IMR-90 (cell line): Measurements from ENCODE around the gene ZSCAN18. TPM values are rescaled to one million over a fixed set of nuclear protein-coding genes. Genes with fewer than 3 reads are reported as not detected.

Source experiments
- ATAC-seq: fragments of 200-7000 bp; cut with Tn5 transposase; 2 replicates; pipeline ENCODE4 v1.9.1; 2020; ENCODE audit warnings: low read depth, mild to moderate bottlenecking, moderate library complexity
- BruUV-seq: library from RNA; stranded (reverse); fragments of 400-500 nt; replicated peaks from 2 replicates; lab custom pipeline; 2021; lab: Mats Ljungman, UMichigan
- CTCF ChIA-PET: fragments of 300-600 bp; formaldehyde crosslinking; extraction: SDS; loops from one replicate; lab custom pipeline; 2021; ENCODE audit warnings: antibody characterized with exemption; lab: Yijun Ruan, JAX
- POLR2A ChIA-PET: fragments of 300-600 bp; sonication (Branson Sonifier 250); formaldehyde crosslinking; loops from one replicate; lab custom pipeline; 2022; ENCODE audit warnings: antibody characterized with exemption; ENCODE audit not compliant: unreplicated experiment; lab: Charles Lee
- DNase-seq: peaks from one replicate; pipeline ENCODE4 v3.0.0; 2013
- H2AFZ ChIP-seq: replicated peaks from 2 replicates; pipeline ENCODE3; 2013; ENCODE audit warnings: low read length, mild to moderate bottlenecking; ENCODE audit not compliant: poor library complexity
- H2AK5ac ChIP-seq: 2 replicates; pipeline ENCODE4 v1.6.1; 2013; ENCODE audit warnings: low read depth, low read length, inconsistent platforms
- H2AK9ac ChIP-seq: replicated peaks from 2 replicates; pipeline ENCODE3; 2013; ENCODE audit warnings: mild to moderate bottlenecking, low read depth, low read length, moderate library complexity; ENCODE audit not compliant: poor library complexity
- H2BK120ac ChIP-seq: 2 replicates; pipeline ENCODE4 v1.6.1; 2013; ENCODE audit warnings: low read depth, low read length, inconsistent platforms
- H2BK15ac ChIP-seq: 3 replicates; pipeline ENCODE4 v1.6.1; 2013; ENCODE audit warnings: low read depth, low read length, inconsistent platforms
- H2BK20ac ChIP-seq: 2 replicates; pipeline ENCODE4 v1.6.1; 2013; ENCODE audit warnings: low read depth, mild to moderate bottlenecking, inconsistent platforms, low read length, moderate library complexity
- H2BK5ac ChIP-seq: 2 replicates; pipeline ENCODE4 v1.6.1; 2013; ENCODE audit warnings: mild to moderate bottlenecking, low read depth, low read length, inconsistent platforms; ENCODE audit not compliant: poor library complexity, severe bottlenecking
- H3K14ac ChIP-seq: replicated peaks from 2 replicates; pipeline ENCODE4 v1.6.1; 2013; ENCODE audit warnings: low read depth, low read length, inconsistent platforms
- H3K18ac ChIP-seq: 2 replicates; pipeline ENCODE4 v1.6.1; 2013; ENCODE audit warnings: low read depth, low read length, control low read depth
- H3K23ac ChIP-seq: 2 replicates; pipeline ENCODE4 v1.6.1; 2013; ENCODE audit warnings: low read depth, low read length, inconsistent platforms
- H3K27ac ChIP-seq: 2 replicates; pipeline ENCODE4 v1.5.1; 2013; ENCODE audit warnings: mild to moderate bottlenecking, control low read depth, low read length; ENCODE audit not compliant: insufficient read depth
- H3K27me3 ChIP-seq: 2 replicates; pipeline ENCODE4 v1.6.1; 2013; ENCODE audit warnings: low read length; ENCODE audit not compliant: control insufficient read depth, insufficient read depth
- H3K36me3 ChIP-seq: 2 replicates; pipeline ENCODE4 v1.6.1; 2013; ENCODE audit warnings: low read length, mixed read lengths; ENCODE audit not compliant: control insufficient read depth, insufficient read depth
- H3K4ac ChIP-seq: 2 replicates; pipeline ENCODE4 v1.6.1; 2013; ENCODE audit warnings: low read depth, low read length, inconsistent platforms
- H3K4me1 ChIP-seq: 2 replicates; pipeline ENCODE4 v1.6.1; 2013; ENCODE audit warnings: low read length, mixed read lengths; ENCODE audit not compliant: control insufficient read depth, insufficient read depth
- H3K4me2 ChIP-seq: 2 replicates; pipeline ENCODE4 v1.6.1; 2013; ENCODE audit warnings: low read depth, mild to moderate bottlenecking, control low read depth, low read length, moderate library complexity
- H3K4me3 ChIP-seq: 2 replicates; pipeline ENCODE4 v1.5.1; 2013; ENCODE audit warnings: low read depth, mild to moderate bottlenecking, control low read depth, low read length, moderate library complexity; ENCODE audit not compliant: insufficient read depth
- H3K56ac ChIP-seq: 2 replicates; pipeline ENCODE4 v1.6.1; 2013; ENCODE audit warnings: low read length, inconsistent platforms; ENCODE audit not compliant: insufficient read depth; ENCODE audit errors: extremely low read depth
- H3K79me1 ChIP-seq, 2 experiments: 2 replicates each; pipeline ENCODE4 v1.6.1; 2013; ENCODE audit warnings: low read length in 2 of 2, inconsistent platforms in 1 of 2, low read depth in 1 of 2
- H3K9ac ChIP-seq: 2 replicates; pipeline ENCODE4 v1.6.1; 2013; ENCODE audit warnings: low read depth, low read length, control low read depth
- H3K9me1 ChIP-seq: 2 replicates; pipeline ENCODE4 v1.6.1; 2013; ENCODE audit warnings: low read length, inconsistent platforms; ENCODE audit not compliant: insufficient read depth
- H3K9me3 ChIP-seq: 2 replicates; pipeline ENCODE4 v1.6.1; 2013; ENCODE audit warnings: low read length; ENCODE audit not compliant: control insufficient read depth, insufficient read depth
- H4K20me1 ChIP-seq: 2 replicates; pipeline ENCODE4 v1.6.1; 2013; ENCODE audit warnings: low read length, inconsistent platforms; ENCODE audit not compliant: insufficient read depth
- H4K5ac ChIP-seq: 2 replicates; pipeline ENCODE4 v1.6.1; 2013; ENCODE audit warnings: mild to moderate bottlenecking, low read depth, low read length, control low read depth
- H4K8ac ChIP-seq, 2 experiments: 2 replicates each; pipeline ENCODE4 v1.6.1; 2013; ENCODE audit warnings: low read depth in 2 of 2, low read length in 2 of 2, control low read depth in 1 of 2, inconsistent platforms in 1 of 2
- H4K91ac ChIP-seq: 2 replicates; pipeline ENCODE4 v1.6.1; 2013; ENCODE audit warnings: low read depth, low read length, inconsistent platforms; ENCODE audit not compliant: insufficient read depth
- BHLHE40 ChIP-seq: fragments of 150-350 bp; IDR thresholded peaks from 2 replicates; pipeline ENCODE4 v1.6.1; 2016; ENCODE audit warnings: mild to moderate bottlenecking, low read depth, low read length
- CHD1 ChIP-seq: IDR thresholded peaks from 2 replicates; pipeline ENCODE4 v1.6.1; 2012; ENCODE audit warnings: low read depth, low read length, improper control_type of control experiment
- ELK1 ChIP-seq: fragments of 150-350 bp; IDR thresholded peaks from 2 replicates; pipeline ENCODE4 v1.6.1; 2016; ENCODE audit warnings: low read depth, mild to moderate bottlenecking, low read length, moderate library complexity, borderline replicate concordance
- FOS ChIP-seq: fragments of 150-350 bp; IDR thresholded peaks from 2 replicates; pipeline ENCODE4 v1.6.1; 2016; ENCODE audit warnings: low read depth, low read length
- MAFK ChIP-seq: IDR thresholded peaks from 2 replicates; pipeline ENCODE4 v1.6.1; 2012; ENCODE audit warnings: low read depth, low read length, improper control_type of control experiment
- MAZ ChIP-seq: IDR thresholded peaks from 2 replicates; pipeline ENCODE4 v1.6.1; 2012; ENCODE audit warnings: low read depth, mild to moderate bottlenecking, low read length, improper control_type of control experiment, moderate library complexity, borderline replicate concordance
- MXI1 ChIP-seq: IDR thresholded peaks from 2 replicates; pipeline ENCODE4 v1.6.1; 2012; ENCODE audit warnings: low read depth, mild to moderate bottlenecking, low read length, moderate library complexity, borderline replicate concordance
- NFE2L2 ChIP-seq: fragments of 150-350 bp; IDR thresholded peaks from 2 replicates; pipeline ENCODE4 v1.6.1; 2016; ENCODE audit warnings: low read depth, mild to moderate bottlenecking, low read length
- POLR2A ChIP-seq: IDR thresholded peaks from 2 replicates; pipeline ENCODE4 v1.6.1; 2012; ENCODE audit warnings: mild to moderate bottlenecking, low read depth, low read length
- RAD21 ChIP-seq: IDR thresholded peaks from 2 replicates; pipeline ENCODE4 v1.6.1; 2012; ENCODE audit warnings: low read length, improper control_type of control experiment
- RCOR1 ChIP-seq: IDR thresholded peaks from 2 replicates; pipeline ENCODE4 v1.6.1; 2012; ENCODE audit warnings: mild to moderate bottlenecking, low read length, improper control_type of control experiment; ENCODE audit not compliant: insufficient replicate concordance
- RFX5 ChIP-seq: IDR thresholded peaks from 2 replicates; pipeline ENCODE4 v1.8.0; 2012; ENCODE audit warnings: low read depth, mild to moderate bottlenecking, low read length, moderate library complexity
- SMC3 ChIP-seq: fragments of 150-350 bp; IDR thresholded peaks from 2 replicates; pipeline ENCODE4 v1.6.1; 2016; ENCODE audit warnings: low read depth, mild to moderate bottlenecking, antibody characterized with exemption, low read length, moderate library complexity
- WGBS, 2 experiments: methylation state at CpG; one replicate each; pipeline versions ENCODE4 v1.1.5 to v1.1.7; 2013; ENCODE audit warnings: missing lambda C conversion rate in 2 of 2; ENCODE audit not compliant: insufficient read length in 1 of 2; ENCODE audit errors: extremely low coverage in 2 of 2; 5-methylcytosine and 5-hydroxymethylcytosine counted together
- dilution Hi-C: fragments of 300-500 bp; cut with HindIII; formaldehyde crosslinking; loops from one replicate; pipeline ENCODE4 v1.14.3; 2018; ENCODE audit warnings: low sequenced_read_pairs; ENCODE audit not compliant: unreplicated experiment
- in situ Hi-C: fragments of 300-500 bp; cut with MboI; formaldehyde crosslinking; loops from 3 replicates; pipeline ENCODE4 v1.14.3; 2019; ENCODE audit warnings: low sequenced_read_pairs, inconsistent platforms, mixed read lengths
- intact Hi-C: fragments of 100-400 bp; cut with micrococcal nuclease; formaldehyde crosslinking; loops from 2 replicates; pipeline ENCODE4 v1.10.0; 2022
- polyA plus RNA-seq, 3 experiments: library from polyadenylated mRNA; depleted of rRNA; stranded (reverse); fragments of >200 nt; gene quantifications; 2 replicates each; pipeline ENCODE4 v1.2.3, GENCODE V29; 2012; ENCODE audit warnings: low replicate concordance in 1 of 3
- total RNA-seq: library from RNA; depleted of rRNA; stranded (reverse); fragments of >200 nt; gene quantifications from 2 replicates; pipeline ENCODE4 v1.2.3, GENCODE V29; 2012
- TF ChIP-seq, protein P1 (sequence below): conservative IDR thresholded peaks from 2 replicates; pipeline ENCODE4 v1.5.1; 2012; ENCODE audit warnings: mild to moderate bottlenecking, low read depth, low read length, improper control_type of control experiment
- TF ChIP-seq, protein P2 (sequence below): fragments of 150-350 bp; IDR thresholded peaks from 2 replicates; pipeline ENCODE4 v1.6.1; 2017; ENCODE audit warnings: mild to moderate bottlenecking, antibody characterized with exemption, low read length, low read depth

The ZSCAN18 gene
- total and polyA plus RNA-seq, 2 of the 4 experiments (the other 2 are of a cell fraction): 3.0 to 8.2 TPM

GRCh38 chr19:58059003-58059670, 38.9 kb downstream of the ZSCAN18 start, which contains the start of gene ZNF135:
Gene ZNF135, plus strand, starts transcription at chr19:58059282. Its CDS starts 721 bp downstream, at chr19:58060003.
- dilution Hi-C loops (no loop called here), in situ Hi-C loops (no loop called here)

More at GRCh38 chr19:58059003-58059670, 38.9 kb downstream of the ZSCAN18 start, which contains the start of gene ZNF135:
- H3K14ac ChIP-seq: no peak within 1 kb of the TSS; the same call in 1 of the 2 replicates
- ATAC-seq (peak; percentile 96), DNase-seq (peak; percentile 50)
- peak within 1 kb of the TSS; percentile 52 for H3K4me3 ChIP-seq
- H2BK20ac ChIP-seq: no peak within 1 kb of the TSS
- H3K4ac ChIP-seq: no peak within 1 kb of the TSS; the same call in 1 of the 2 replicates
- H2BK120ac ChIP-seq: no peak within 1 kb of the TSS
- H3K56ac ChIP-seq: no peak within 1 kb of the TSS
- H3K36me3 ChIP-seq: no peaks in the 10 kb centered on the region
- 0 out of 2 replicates have a peak, but pooled peaks cover 2% of the 10 kb centered on the region for H3K4me1 ChIP-seq
- peak within 1 kb of the TSS; percentile 74 for H3K23ac ChIP-seq
- peak within 1 kb of the TSS; percentile 56 for H3K27ac ChIP-seq
- H3K4me2 ChIP-seq: peak within 1 kb of the TSS; percentile 88
- H2AFZ ChIP-seq: peak within 1 kb of the TSS; percentile 93
- H2BK15ac ChIP-seq: no peak within 1 kb of the TSS
- H3K18ac ChIP-seq: 0 out of 2 replicates have a peak within 1 kb of the TSS, but pooled peaks have one; percentile 60
- peak within 1 kb of the TSS; percentile 96 for H4K5ac ChIP-seq
- peak within 1 kb of the TSS; percentile 50 for H3K9ac ChIP-seq
- TF ChIP-seq BHLHE40: no peak
- no peak for TF ChIP-seq MAZ
- TF ChIP-seq POLR2A: no peak
- TF ChIP-seq MAFK: no peak
- TF ChIP-seq CHD1: no peak
- no peak for TF ChIP-seq MXI1
- no peak for TF ChIP-seq RFX5
- TF ChIP-seq ELK1: no peak
- no peak for TF ChIP-seq SMC3
- TF ChIP-seq, protein P1, sequence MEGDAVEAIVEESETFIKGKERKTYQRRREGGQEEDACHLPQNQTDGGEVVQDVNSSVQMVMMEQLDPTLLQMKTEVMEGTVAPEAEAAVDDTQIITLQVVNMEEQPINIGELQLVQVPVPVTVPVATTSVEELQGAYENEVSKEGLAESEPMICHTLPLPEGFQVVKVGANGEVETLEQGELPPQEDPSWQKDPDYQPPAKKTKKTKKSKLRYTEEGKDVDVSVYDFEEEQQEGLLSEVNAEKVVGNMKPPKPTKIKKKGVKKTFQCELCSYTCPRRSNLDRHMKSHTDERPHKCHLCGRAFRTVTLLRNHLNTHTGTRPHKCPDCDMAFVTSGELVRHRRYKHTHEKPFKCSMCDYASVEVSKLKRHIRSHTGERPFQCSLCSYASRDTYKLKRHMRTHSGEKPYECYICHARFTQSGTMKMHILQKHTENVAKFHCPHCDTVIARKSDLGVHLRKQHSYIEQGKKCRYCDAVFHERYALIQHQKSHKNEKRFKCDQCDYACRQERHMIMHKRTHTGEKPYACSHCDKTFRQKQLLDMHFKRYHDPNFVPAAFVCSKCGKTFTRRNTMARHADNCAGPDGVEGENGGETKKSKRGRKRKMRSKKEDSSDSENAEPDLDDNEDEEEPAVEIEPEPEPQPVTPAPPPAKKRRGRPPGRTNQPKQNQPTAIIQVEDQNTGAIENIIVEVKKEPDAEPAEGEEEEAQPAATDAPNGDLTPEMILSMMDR: no peak
- no peak for TF ChIP-seq NFE2L2
- TF ChIP-seq RCOR1: no peak
- TF ChIP-seq, protein P2, sequence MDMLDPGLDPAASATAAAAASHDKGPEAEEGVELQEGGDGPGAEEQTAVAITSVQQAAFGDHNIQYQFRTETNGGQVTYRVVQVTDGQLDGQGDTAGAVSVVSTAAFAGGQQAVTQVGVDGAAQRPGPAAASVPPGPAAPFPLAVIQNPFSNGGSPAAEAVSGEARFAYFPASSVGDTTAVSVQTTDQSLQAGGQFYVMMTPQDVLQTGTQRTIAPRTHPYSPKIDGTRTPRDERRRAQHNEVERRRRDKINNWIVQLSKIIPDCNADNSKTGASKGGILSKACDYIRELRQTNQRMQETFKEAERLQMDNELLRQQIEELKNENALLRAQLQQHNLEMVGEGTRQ: no peak
- TF ChIP-seq FOS: no peak
- TF ChIP-seq RAD21: no peak
- peak within 1 kb of the TSS; percentile 59 for H2AK9ac ChIP-seq
- H3K9me3 ChIP-seq: peaks cover 49% of the 10 kb centered on the region
- H3K9me1 ChIP-seq: no peaks in the 10 kb centered on the region
- H3K27me3 ChIP-seq: no peaks in the 10 kb centered on the region
- peak within 1 kb of the TSS; percentile 25 for H2BK5ac ChIP-seq
- no peaks in the 10 kb centered on the region for H4K20me1 ChIP-seq
- intact Hi-C loops: no loop called here
- ChIA-PET POLR2A (interaction anchor here (0.8 kb wide), 1 partner anchor 17 kb away, joined by 13 read pairs; no protein-coding TSS in a partner anchor), CTCF (no interaction called here)
- 5% methylated on average over 11 of the region's 62 CpGs; no CpG with 5 or more reads in 1 of the 2 experiments for WGBS, 2 experiments
- no peaks in the 10 kb centered on the region for H3K79me1 ChIP-seq
- no TSS peak for BruUV-seq
- H4K91ac ChIP-seq: no peak within 1 kb of the TSS
- H4K8ac ChIP-seq: peak within 1 kb of the TSS; percentile 81 to 91
- no peak within 1 kb of the TSS for H2AK5ac ChIP-seq
